Bladder microvascular endothelial cell (primary cell): ENCODE data around the gene SPATA18. TPM values are rescaled to one million over a fixed set of nuclear protein-coding genes. Genes with fewer than 3 reads are reported as not detected.

ENCODE experiments used
- total RNA-seq: library from RNA; depleted of rRNA; stranded (reverse); fragments of >200 nt; gene quantifications from 2 replicates; pipeline ENCODE4 v1.2.3, GENCODE V29; 2014

The SPATA18 gene, protein sequence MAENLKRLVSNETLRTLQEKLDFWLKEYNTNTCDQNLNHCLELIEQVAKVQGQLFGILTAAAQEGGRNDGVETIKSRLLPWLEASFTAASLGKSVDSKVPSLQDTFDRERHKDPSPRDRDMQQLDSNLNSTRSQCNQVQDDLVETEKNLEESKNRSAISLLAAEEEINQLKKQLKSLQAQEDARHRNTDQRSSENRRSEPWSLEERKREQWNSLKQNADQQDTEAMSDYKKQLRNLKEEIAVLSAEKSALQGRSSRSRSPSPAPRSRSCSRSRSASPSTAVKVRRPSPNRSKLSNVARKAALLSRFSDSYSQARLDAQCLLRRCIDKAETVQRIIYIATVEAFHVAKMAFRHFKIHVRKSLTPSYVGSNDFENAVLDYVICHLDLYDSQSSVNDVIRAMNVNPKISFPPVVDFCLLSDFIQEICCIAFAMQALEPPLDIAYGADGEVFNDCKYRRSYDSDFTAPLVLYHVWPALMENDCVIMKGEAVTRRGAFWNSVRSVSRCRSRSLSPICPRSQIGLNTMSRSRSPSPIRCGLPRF
- total RNA-seq, result 5.3 and 9.1 TPM in 2 replicates

DNA sequence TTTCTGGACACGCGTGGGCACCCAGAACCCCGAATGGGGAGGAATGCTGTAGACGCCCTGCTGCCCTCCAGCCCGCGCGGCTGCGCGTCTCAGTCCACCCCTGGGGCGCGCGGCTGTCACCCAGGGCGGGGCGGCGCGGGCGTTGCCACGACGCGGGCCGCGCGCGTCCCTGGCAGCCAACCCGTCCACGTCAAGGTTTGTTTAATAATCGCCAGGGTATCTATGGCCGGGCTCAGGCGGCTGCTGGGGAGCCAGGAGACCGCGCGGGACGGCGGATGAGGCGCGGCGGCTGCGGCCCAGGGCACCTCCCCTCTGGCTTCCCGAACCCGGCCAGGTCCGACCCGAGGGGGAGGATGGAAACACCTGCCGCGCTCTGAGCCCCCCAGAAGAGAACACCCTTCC, at the start of gene SPATA18:
SPATA18 (plus strand) TSS at position 92 of the 402 bp plus-strand sequence. CDS start 401 bp downstream, outside the sequence.

DNA sequence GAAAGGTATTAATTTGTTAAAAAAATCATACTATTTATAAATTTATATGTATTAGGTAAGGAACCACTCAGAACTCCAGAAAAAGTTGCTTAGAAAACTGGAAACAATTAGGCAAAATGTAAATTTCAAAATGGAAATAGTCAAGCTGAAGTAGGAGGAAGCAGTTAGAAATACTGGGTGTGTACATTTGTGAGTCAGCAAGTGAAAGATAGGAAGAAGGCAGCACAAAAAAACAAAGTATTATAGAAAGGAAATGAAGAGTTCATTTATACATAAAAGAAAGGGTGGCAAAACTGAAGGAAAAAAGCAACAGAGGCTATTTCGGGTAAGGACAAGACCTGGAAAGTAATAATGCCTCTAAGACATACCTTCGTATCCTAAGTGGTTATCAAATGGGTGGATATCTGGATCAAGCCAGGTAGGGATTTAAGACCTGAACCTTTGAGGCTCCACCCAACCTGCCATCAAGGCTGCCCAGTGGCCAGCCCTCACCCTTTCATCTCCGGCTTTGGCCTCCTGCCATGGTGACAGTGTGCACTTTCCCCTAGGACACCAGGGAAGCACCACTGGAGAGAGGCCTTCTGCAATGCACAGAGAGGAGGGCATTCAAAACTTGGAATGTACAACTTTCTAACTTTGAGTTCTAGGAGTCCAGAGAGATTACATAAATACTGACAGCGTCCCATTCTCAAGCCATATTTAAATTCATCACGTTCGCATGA, 31.0 kb upstream of the SPATA18 start, which contains the start of gene LRRC66:
LRRC66 (minus strand) TSS at position 428 of the 722 bp plus-strand sequence. CDS start 2,750 bp downstream, outside the sequence.

DNA sequence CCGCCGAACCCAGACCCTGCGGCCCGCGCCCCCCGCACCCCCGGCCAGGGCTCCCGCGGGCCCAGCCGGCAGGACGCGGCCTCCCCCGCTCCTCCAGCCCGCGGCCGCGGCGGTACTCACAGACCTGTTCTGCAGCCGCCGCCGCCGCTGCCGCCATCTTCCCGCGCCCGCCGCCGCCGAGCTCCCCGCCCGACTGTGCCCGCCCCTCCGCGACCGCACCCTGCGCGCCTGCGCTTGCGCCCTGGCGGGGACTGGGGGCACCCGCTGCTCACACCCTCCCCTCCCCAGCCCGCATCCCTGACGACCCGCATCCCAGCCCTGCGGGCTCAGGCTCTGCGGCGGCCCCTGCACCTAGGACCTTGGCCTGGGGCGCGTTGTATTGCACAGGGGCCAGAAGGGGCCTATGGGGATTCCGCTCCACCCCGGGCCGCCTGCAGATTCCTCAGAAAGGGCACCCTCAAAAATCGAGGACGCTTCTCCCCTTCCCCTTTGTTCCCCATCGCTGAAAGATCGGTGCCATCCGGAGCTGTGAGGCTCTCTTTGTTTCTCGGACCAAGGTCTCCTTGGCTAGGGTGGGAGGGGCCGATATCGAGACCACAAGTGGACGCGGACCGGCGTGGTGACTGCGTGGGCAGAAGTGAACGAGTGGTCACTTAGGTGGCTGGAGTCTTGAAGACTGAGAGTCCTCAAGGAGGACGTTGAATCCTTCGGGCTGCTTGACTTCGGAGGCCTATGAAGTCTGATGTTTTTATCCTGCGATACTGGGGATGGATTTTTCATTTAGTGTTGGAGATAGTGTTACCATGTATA, 12.8 kb upstream of the SPATA18 start, which contains the start of gene SGCB:
SGCB (minus strand) TSS at position 197 of the 810 bp plus-strand sequence; CDS start at position 157, 40 bp downstream.

Other genes starting within 250 kb of the SPATA18 start
- 18.6 and 51.8 TPM in 2 replicates for gene DCUN1D4, start 208.2 kb upstream of the SPATA18 start, total RNA-seq
- gene LRRC66, start 30.9 kb upstream of the SPATA18 start, total RNA-seq, result 0.16 and 0.50 TPM in 2 replicates
- gene SGCB, start 13.0 kb upstream of the SPATA18 start, total RNA-seq, result 14.6 and 31.0 TPM in 2 replicates